GM12891 (cell line): ENCODE data around the gene GPS1.

Experiments used
- POLR2AphosphoS5 ChIP-seq: IDR thresholded peaks from 2 replicates; pipeline ENCODE4 v1.6.1; 2011; ENCODE audit warnings: low read depth, low read length, control low read depth
- SPI1 ChIP-seq: IDR thresholded peaks from 2 replicates; pipeline ENCODE4 v1.6.1; 2011; ENCODE audit warnings: low read depth, low read length, control low read depth

DNA sequence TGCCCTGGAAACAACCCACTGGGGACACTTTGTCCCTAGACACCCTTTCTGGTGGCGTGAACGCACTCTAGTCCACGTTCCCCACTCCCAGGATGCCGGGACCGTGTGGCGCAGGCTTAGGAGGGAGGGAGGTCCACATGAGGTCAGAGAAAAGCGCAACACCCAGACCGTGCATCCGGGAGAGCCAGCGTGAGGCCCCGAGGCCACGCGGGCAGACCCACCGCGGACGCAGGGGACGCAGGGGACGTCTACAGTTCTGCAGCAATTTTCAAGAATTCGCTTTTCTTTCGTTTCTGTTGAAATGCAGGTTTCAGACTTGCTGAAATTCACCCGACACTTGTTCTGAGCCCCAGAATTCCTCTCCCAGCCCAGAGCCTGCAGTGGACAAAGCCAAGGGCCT is 4.8 kb upstream of the GPS1 start:
- TF ChIP-seq POLR2AphosphoS5: no peak
- no peak for TF ChIP-seq SPI1
